ENCODE data around the gene CAMSAP1. TPM values are rescaled to one million over a fixed set of nuclear protein-coding genes. Genes with fewer than 3 reads are reported as not detected.

CAMSAP1 gene
- total RNA-seq, 1 experiment from 2014 or later, result 16.6 TPM

GRCh38 chr9:135930446-135931345 is 23.4 kb upstream of the CAMSAP1 start:
- no peak overlapping the region for H3K27ac ChIP-seq
- no peaks in the 10 kb centered on the region for H3K9me3 ChIP-seq (replicated peaks)
- H3K36me3 ChIP-seq, result peaks cover 23% of the 10 kb centered on the region
- peaks cover 20% of the 10 kb centered on the region for H3K4me1 ChIP-seq (replicated peaks)
- no peak overlapping the region for H3K4me3 ChIP-seq
- no peaks in the 10 kb centered on the region for H3K27me3 ChIP-seq (replicated peaks)
- no peak for DNase-seq (ENCODE audit: low read depth in 1 of 2, low spot score in 2 of 2)

DNA sequence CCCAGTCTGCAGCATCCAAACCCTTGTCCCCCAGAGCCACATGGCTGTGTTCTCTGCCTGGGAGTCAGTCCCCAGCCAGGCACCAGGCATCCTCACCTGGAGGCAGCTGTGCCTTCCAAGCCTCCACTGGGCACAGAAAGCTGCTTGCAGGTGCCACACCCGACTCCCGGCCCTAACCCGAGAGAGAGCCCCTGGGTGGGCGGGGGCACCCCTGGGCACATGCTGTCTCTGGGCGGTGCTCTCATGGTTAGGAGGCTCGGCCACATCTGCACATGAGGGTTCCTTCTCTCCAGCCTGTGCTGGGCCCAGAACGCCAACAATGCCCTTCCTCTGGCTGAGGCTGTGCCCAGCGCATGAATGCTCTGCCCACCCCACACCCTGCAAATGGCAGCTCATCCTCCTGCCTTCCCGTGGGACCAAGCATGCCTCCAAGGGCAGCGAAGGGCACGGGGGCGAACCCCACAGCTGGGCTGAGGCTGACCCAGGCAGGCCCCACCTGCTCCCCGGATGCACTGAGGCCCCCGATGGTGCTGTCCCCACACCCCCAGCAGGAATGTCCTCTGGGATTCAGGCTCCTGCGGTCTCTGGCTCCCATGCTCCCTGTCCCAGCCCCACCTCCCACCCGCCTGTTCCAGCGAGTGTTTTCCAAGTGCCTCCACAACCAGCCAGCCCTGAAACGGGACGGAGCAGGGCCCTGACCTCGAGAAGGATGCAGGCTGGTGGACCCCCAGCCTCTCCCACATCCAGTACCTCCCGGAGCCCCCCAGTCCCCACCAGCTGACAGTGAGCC is 22.5 kb upstream of the CAMSAP1 start:
- no peaks in the 10 kb centered on the region for H3K27me3 ChIP-seq (replicated peaks)
- no peak overlapping the region for H3K27ac ChIP-seq
- no peak overlapping the region for H3K4me3 ChIP-seq
- no peak for DNase-seq (ENCODE audit: low read depth in 1 of 2, low spot score in 2 of 2)
- H3K36me3 ChIP-seq, result peaks cover 23% of the 10 kb centered on the region
- no peaks in the 10 kb centered on the region for H3K9me3 ChIP-seq (replicated peaks)
- peaks cover 20% of the 10 kb centered on the region for H3K4me1 ChIP-seq (replicated peaks)

DNA sequence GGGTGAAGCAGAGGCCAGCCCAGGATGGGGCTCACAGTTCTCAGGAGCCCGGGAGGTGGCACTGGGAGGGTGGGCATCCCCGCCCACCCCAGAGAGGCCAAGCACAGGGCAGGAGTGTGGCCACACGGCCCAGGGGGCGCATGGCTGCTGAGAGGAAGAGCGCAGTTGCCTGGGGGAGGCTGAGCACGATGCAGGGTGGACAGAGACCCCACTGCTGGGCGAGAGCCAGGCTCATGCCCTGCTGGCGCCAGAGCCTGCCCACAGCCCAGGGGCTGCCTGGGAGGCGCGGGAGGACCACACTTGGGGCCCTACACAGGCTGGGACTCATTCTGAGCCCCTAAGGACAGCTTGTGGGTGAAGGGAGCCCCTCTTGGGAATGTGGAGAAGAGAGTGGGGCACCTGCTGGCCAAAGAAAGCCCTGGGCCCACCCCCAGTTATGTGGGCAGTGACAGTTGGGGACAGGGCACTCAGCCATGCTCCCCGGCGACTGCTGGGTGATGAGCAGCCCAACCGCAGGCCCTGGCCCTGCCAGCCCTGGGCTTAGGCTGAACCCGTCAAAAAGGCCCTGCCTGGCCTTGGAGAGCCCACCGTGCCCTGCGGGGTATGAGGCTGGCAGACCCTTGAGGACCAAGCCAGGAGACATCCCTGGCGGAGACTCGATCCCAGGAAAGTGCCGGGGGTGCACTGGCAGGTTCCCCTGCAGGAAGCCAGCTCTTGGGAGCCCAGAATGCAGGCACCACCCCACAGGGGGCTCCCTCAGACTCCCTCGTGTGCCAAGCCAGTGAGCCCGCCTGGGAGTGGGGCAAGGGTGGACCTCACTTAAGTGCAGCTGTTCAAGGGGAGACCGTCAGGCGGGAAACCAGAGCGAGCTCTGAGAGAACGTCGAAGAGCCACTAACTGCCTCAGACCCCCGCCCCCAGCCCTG is 21.6 kb upstream of the CAMSAP1 start:
- peaks cover 23% of the 10 kb centered on the region for H3K36me3 ChIP-seq
- H3K27ac ChIP-seq, result no peak overlapping the region
- no peaks in the 10 kb centered on the region for H3K27me3 ChIP-seq (replicated peaks)
- no peak overlapping the region for H3K4me3 ChIP-seq
- H3K9me3 ChIP-seq (replicated peaks), result no peaks in the 10 kb centered on the region
- DNase-seq (ENCODE audit: low read depth in 1 of 2, low spot score in 2 of 2), result no peak
- H3K4me1 ChIP-seq (replicated peaks), result peaks cover 20% of the 10 kb centered on the region

- Histone ChIP-seq H3K9me3 (replicated peaks) (no peaks in the 10 kb centered on the region), H3K4me3 (no peak overlapping the region), H3K27ac (no peak overlapping the region), H3K27me3 (replicated peaks) (no peaks in the 10 kb centered on the region), H3K36me3 (peaks cover 23% of the 10 kb centered on the region), H3K4me1 (replicated peaks) (peaks cover 20% of the 10 kb centered on the region)
- no peak for DNase-seq (ENCODE audit: low read depth in 1 of 2, low spot score in 2 of 2)
Measured at GRCh38 chr9:135928074-135928730, 20.9 kb upstream of the CAMSAP1 start.

GRCh38 chr9:135927195-135928013 is 20.1 kb upstream of the CAMSAP1 start:
- Histone ChIP-seq H3K36me3 (peaks cover 15% of the 10 kb centered on the region), H3K4me3 (no peak overlapping the region), H3K4me1 (replicated peaks) (peaks cover 20% of the 10 kb centered on the region), H3K9me3 (replicated peaks) (no peaks in the 10 kb centered on the region), H3K27me3 (replicated peaks) (no peaks in the 10 kb centered on the region), H3K27ac (no peak overlapping the region; the same call in 1 of the 2 replicates)
- no peak for DNase-seq (ENCODE audit: low read depth in 1 of 2, low spot score in 2 of 2)

DNA sequence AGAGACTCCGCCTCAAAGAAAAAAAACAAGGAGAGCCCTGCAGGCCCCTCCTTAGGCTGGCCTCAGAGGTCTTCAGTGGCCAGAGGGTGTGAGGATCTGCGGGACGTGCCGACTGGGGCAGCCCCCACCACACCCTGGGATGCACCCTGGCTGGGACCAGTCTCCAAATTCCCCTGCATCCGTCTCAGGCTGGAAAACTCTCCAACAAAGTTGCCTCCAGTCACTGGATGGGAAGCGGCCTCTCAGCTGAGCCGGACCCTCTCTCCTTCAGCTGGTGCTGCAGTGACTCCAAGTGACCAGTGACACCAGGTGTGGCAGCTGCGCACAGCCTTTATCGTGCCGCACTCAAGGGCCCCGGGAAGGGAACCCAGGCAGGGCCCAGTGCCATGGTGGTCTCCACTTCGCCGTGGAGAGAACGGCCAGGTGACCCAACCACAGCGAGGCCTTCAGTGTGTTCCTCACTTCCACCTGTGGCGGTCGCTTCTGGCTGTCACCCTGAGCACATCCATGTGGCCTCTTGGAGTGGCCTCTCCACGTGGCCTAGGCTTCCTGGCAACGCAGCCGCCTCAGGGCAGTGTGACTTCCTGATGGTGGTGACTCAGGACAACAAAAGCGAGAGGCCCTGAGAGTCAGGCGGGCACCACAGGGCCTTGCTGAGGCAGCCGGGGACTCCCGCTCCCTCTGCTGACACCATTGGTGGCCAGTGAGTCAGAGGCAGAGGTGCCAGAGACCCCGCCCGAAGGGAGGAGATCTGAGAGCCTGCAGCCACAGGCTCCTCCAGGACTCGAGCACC is 19.3 kb upstream of the CAMSAP1 start:
- Histone ChIP-seq H3K9me3 (replicated peaks) (no peaks in the 10 kb centered on the region), H3K27ac (peak overlapping the region; percentile 69)
- peak; percentile 89 to 96 for DNase-seq (ENCODE audit: low read depth in 1 of 2, low spot score in 2 of 2)

GRCh38 chr9:135925496-135926133 is 18.3 kb upstream of the CAMSAP1 start:
- H3K27ac ChIP-seq, result no peak overlapping the region
- no peaks in the 10 kb centered on the region for H3K9me3 ChIP-seq (replicated peaks)
- H3K27me3 ChIP-seq (replicated peaks), result no peaks in the 10 kb centered on the region
- H3K36me3 ChIP-seq, result peaks cover 9% of the 10 kb centered on the region
- H3K4me1 ChIP-seq (replicated peaks), result peaks cover 20% of the 10 kb centered on the region
- H3K4me3 ChIP-seq, result no peak overlapping the region
- no peak for DNase-seq (ENCODE audit: low read depth in 1 of 2, low spot score in 2 of 2)

More for the DNA sequence above, 19.3 kb upstream of the CAMSAP1 start:
- no peak overlapping the region for H3K4me3 ChIP-seq
- peaks cover 14% of the 10 kb centered on the region for H3K36me3 ChIP-seq
- H3K27me3 ChIP-seq (replicated peaks), result no peaks in the 10 kb centered on the region
- peaks cover 20% of the 10 kb centered on the region for H3K4me1 ChIP-seq (replicated peaks)

- H3K4me1 ChIP-seq (replicated peaks), result peaks cover 20% of the 10 kb centered on the region
- peaks cover 9% of the 10 kb centered on the region for H3K36me3 ChIP-seq
- H3K27me3 ChIP-seq (replicated peaks), result no peaks in the 10 kb centered on the region
- H3K4me3 ChIP-seq, result no peak overlapping the region
- H3K27ac ChIP-seq, result no peak overlapping the region
- DNase-seq (ENCODE audit: low read depth in 1 of 2, low spot score in 2 of 2), result no peak
- H3K9me3 ChIP-seq (replicated peaks), result no peaks in the 10 kb centered on the region
Measured at GRCh38 chr9:135924628-135925338, 17.4 kb upstream of the CAMSAP1 start.

GRCh38 chr9:135923508-135923907 is 16.2 kb upstream of the CAMSAP1 start:
- no peak overlapping the region for H3K27ac ChIP-seq
- no peaks in the 10 kb centered on the region for H3K27me3 ChIP-seq (replicated peaks)
- H3K4me1 ChIP-seq (replicated peaks), result peaks cover 20% of the 10 kb centered on the region
- H3K36me3 ChIP-seq, result peaks cover 9% of the 10 kb centered on the region
- no peak overlapping the region for H3K4me3 ChIP-seq
- H3K9me3 ChIP-seq (replicated peaks), result no peaks in the 10 kb centered on the region; the same call in 1 of the 2 replicates
- DNase-seq (ENCODE audit: low read depth in 1 of 2, low spot score in 2 of 2), result no peak

DNA sequence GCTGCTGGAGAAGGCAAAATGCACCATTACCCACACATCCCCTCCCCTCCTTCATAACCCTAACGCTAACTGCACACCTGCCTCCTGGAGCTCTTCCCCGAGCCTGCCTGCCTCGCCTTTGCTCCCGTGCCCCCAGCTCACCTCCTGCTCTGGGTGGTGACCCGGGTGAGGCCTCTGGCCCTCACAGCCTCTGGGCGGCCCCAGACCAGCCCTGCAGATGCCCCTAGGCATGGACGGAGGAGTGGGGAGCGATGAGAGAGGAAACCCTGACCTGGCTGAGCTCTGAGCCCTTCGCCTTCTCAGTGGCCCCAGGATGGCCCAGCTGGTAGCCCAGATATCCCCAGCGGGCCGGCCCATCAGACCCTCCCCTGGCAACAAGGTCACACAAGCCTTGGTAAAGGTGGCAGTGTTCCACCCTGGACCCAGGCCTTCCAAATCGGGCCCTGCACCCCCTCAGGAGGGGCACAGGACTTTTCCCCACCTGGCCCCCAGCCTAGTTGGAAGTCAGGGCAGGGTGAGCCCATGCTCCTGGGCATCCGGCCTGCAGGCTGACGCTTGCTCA is 14.5 kb upstream of the CAMSAP1 start:
- H3K27ac ChIP-seq, result no peak overlapping the region
- no peaks in the 10 kb centered on the region for H3K27me3 ChIP-seq (replicated peaks)
- H3K4me3 ChIP-seq, result no peak overlapping the region
- H3K36me3 ChIP-seq, result peaks cover 9% of the 10 kb centered on the region
- peaks cover 7% of the 10 kb centered on the region for H3K4me1 ChIP-seq (replicated peaks)
- DNase-seq (ENCODE audit: low read depth in 1 of 2, low spot score in 2 of 2), result no peak
- H3K9me3 ChIP-seq (replicated peaks), result peaks cover 5% of the 10 kb centered on the region

Data from SJSA1 (cell line).